Panc1 (cell line): ENCODE data around the gene PLCH1. TPM values are rescaled to one million over a fixed set of nuclear protein-coding genes. Genes with fewer than 3 reads are reported as not detected.

Experiments
- ATAC-seq: fragments of 200-7000 bp; cut with Tn5 transposase; 2 replicates; pipeline ENCODE4 v1.9.1; 2020; ENCODE audit warnings: mild to moderate bottlenecking, moderate library complexity
- BruUV-seq: library from RNA; stranded (reverse); fragments of 400-500 nt; replicated peaks from 2 replicates; lab custom pipeline; 2021; lab: Mats Ljungman, UMichigan
- CTCF ChIA-PET: fragments of 300-600 bp; sonication (Branson Sonifier 250); formaldehyde crosslinking; loops from one replicate; lab custom pipeline; 2022; ENCODE audit warnings: antibody characterized with exemption; lab: Charles Lee
- POLR2A ChIA-PET: fragments of 300-600 bp; sonication (Branson Sonifier 250); formaldehyde crosslinking; loops from one replicate; lab custom pipeline; 2022; ENCODE audit warnings: antibody characterized with exemption; lab: Charles Lee
- DNase-seq: peaks from one replicate; pipeline ENCODE4 v3.0.0-alpha.2; 2010; ENCODE audit warnings: low read depth, low spot score
- H3K27ac ChIP-seq: 2 replicates; pipeline ENCODE4 v1.5.1; 2011; ENCODE audit warnings: mild to moderate bottlenecking, low read length, inconsistent platforms
- H3K27me3 ChIP-seq: fragments of 200-500 bp; sonication (Bioruptor generic); 2 replicates; pipeline ENCODE4 v1.6.0; 2014; ENCODE audit warnings: low read length, inconsistent platforms; ENCODE audit not compliant: control insufficient read depth, insufficient read depth
- H3K36me3 ChIP-seq: fragments of 200-500 bp; sonication (Bioruptor generic); 2 replicates; pipeline ENCODE4 v1.5.1; 2014; ENCODE audit warnings: inconsistent platforms, mild to moderate bottlenecking, low read length, moderate library complexity; ENCODE audit not compliant: control insufficient read depth, insufficient read depth
- H3K4me1 ChIP-seq: 2 replicates; pipeline ENCODE4 v1.5.1; 2011; ENCODE audit warnings: inconsistent platforms, mild to moderate bottlenecking, low read length, moderate library complexity; ENCODE audit not compliant: control insufficient read depth, insufficient read depth
- H3K4me3 ChIP-seq, 2 experiments: 2 replicates each; pipeline ENCODE4 v1.5.1; 2011 to 2012; ENCODE audit warnings: low read depth in 2 of 2, low read length in 2 of 2, mild to moderate bottlenecking in 2 of 2, inconsistent platforms in 1 of 2, moderate library complexity in 1 of 2
- H3K9me3 ChIP-seq: fragments of 200-500 bp; sonication (Bioruptor generic); 2 replicates; pipeline ENCODE4 v1.5.1; 2014; ENCODE audit warnings: low read depth, mild to moderate bottlenecking, inconsistent platforms, low read length, moderate library complexity; ENCODE audit not compliant: control insufficient read depth, insufficient read depth
- CTCF ChIP-seq: fragments of 450-650 bp; IDR thresholded peaks from 2 replicates; pipeline ENCODE4 v1.5.1; 2017; ENCODE audit warnings: mild to moderate bottlenecking
- POLR2AphosphoS5 ChIP-seq: IDR thresholded peaks from 2 replicates; pipeline ENCODE4 v1.6.1; 2012; ENCODE audit warnings: mild to moderate bottlenecking, low read depth, low read length, moderate library complexity
- SIN3A ChIP-seq: IDR thresholded peaks from 2 replicates; pipeline ENCODE4 v1.6.1; 2012; ENCODE audit warnings: low read depth, mild to moderate bottlenecking, low read length, moderate library complexity, borderline replicate concordance; ENCODE audit not compliant: insufficient read depth
- TCF7L2 ChIP-seq: IDR thresholded peaks from 2 replicates; pipeline ENCODE4 v1.6.1; 2011; ENCODE audit warnings: mild to moderate bottlenecking, low read depth, low read length, inconsistent platforms
- in situ Hi-C: cut with HindIII; loops from 2 replicates; pipeline ENCODE4 v1.10.0; 2016; ENCODE audit warnings: low sequenced_read_pairs, low pct_unique_long_range_greater_than_20kb
- intact Hi-C: fragments of 100-400 bp; cut with micrococcal nuclease; formaldehyde crosslinking; loops from one replicate; pipeline ENCODE4 v1.10.0; 2022; ENCODE audit not compliant: unreplicated experiment
- total RNA-seq: library from RNA; stranded (reverse); gene quantifications from one replicate; pipeline ENCODE4 v1.2.1, GENCODE V29; 2021; ENCODE audit not compliant: unreplicated experiment
- TF ChIP-seq, protein P1 (sequence below), 2 experiments: IDR thresholded peaks; 2 replicates each; pipeline ENCODE4 v1.6.1; 2011 to 2012; ENCODE audit warnings: low read depth in 2 of 2, control low read depth in 1 of 2, low read length in 1 of 2, mild to moderate bottlenecking in 1 of 2, moderate library complexity in 1 of 2; ENCODE audit not compliant: insufficient read depth in 1 of 2

PLCH1 gene
- total RNA-seq, 1 experiment from 2014 or later, result 0.03 TPM

GRCh38 chr3:155367506-155367905 is 377.4 kb downstream of the PLCH1 start:
- Histone ChIP-seq H3K27ac (no peak overlapping the region), H3K9me3 (peaks cover 4% of the 10 kb centered on the region; the same call in 1 of the 2 replicates), H3K27me3 (no peaks in the 10 kb centered on the region), H3K4me1 (no peaks in the 10 kb centered on the region), H3K36me3 (no peaks in the 10 kb centered on the region), H3K4me3 (no peak overlapping the region)
- no TSS peak for BruUV-seq
- intact Hi-C loops, result no loop called here
- no peak for TF ChIP-seq POLR2AphosphoS5
- TF ChIP-seq, protein P1, sequence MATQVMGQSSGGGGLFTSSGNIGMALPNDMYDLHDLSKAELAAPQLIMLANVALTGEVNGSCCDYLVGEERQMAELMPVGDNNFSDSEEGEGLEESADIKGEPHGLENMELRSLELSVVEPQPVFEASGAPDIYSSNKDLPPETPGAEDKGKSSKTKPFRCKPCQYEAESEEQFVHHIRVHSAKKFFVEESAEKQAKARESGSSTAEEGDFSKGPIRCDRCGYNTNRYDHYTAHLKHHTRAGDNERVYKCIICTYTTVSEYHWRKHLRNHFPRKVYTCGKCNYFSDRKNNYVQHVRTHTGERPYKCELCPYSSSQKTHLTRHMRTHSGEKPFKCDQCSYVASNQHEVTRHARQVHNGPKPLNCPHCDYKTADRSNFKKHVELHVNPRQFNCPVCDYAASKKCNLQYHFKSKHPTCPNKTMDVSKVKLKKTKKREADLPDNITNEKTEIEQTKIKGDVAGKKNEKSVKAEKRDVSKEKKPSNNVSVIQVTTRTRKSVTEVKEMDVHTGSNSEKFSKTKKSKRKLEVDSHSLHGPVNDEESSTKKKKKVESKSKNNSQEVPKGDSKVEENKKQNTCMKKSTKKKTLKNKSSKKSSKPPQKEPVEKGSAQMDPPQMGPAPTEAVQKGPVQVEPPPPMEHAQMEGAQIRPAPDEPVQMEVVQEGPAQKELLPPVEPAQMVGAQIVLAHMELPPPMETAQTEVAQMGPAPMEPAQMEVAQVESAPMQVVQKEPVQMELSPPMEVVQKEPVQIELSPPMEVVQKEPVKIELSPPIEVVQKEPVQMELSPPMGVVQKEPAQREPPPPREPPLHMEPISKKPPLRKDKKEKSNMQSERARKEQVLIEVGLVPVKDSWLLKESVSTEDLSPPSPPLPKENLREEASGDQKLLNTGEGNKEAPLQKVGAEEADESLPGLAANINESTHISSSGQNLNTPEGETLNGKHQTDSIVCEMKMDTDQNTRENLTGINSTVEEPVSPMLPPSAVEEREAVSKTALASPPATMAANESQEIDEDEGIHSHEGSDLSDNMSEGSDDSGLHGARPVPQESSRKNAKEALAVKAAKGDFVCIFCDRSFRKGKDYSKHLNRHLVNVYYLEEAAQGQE (IDR thresholded peaks at IDR 0.05; ENCODE audit: insufficient read depth in 1 of 2, low read depth in 2 of 2, low read length in 1 of 2), result no peak
- no peak for TF ChIP-seq SIN3A
- TF ChIP-seq CTCF, result no peak
- no peak for TF ChIP-seq TCF7L2
- POLR2A ChIA-PET, result no interaction called here
- DNase-seq (no peak), ATAC-seq (no peak)
- in situ Hi-C loops, result no loop called here
- CTCF ChIA-PET, result no interaction called here

GRCh38 chr3:155365178-155365783 is 379.6 kb downstream of the PLCH1 start:
- no peak overlapping the region for H3K27ac ChIP-seq

More at GRCh38 chr3:155365178-155365783, 379.6 kb downstream of the PLCH1 start:
- intact Hi-C loops, result no loop called here
- in situ Hi-C loops, result no loop called here
- no peaks in the 10 kb centered on the region for H3K27me3 ChIP-seq
- H3K4me3 ChIP-seq, result no peak overlapping the region
- no TSS peak for BruUV-seq
- TF ChIP-seq, protein P1 (IDR thresholded peaks at IDR 0.05; ENCODE audit: insufficient read depth in 1 of 2, low read depth in 2 of 2, low read length in 1 of 2), result no peak
- TF ChIP-seq TCF7L2, result no peak
- TF ChIP-seq CTCF, result no peak
- no peak for TF ChIP-seq SIN3A
- H3K9me3 ChIP-seq, result peaks cover 4% of the 10 kb centered on the region; the same call in 1 of the 2 replicates
- CTCF ChIA-PET, result no interaction called here
- POLR2A ChIA-PET, result no interaction called here
- no peak for ATAC-seq
- H3K4me1 ChIP-seq, result no peaks in the 10 kb centered on the region
- no peaks in the 10 kb centered on the region for H3K36me3 ChIP-seq
- DNase-seq, result no peak
